ENCODE measurements around the gene UGDH.
"Not testable (repeated sequence)": the region's sequence is repeated elsewhere in the genome, so short reads cannot be mapped to it uniquely, and the experiment has no call there.

The UGDH gene

GRCh38 chr4:39528061-39528465, 824 bp upstream of the UGDH start:
- DNase-seq (ENCODE audit: low read depth): no peak

GRCh38 chr4:39526765-39527295, 409 bp downstream of the UGDH start:
- DNase-seq (ENCODE audit: low read depth): no peak

GRCh38 chr4:39525822-39526690, 1.2 kb downstream of the UGDH start:
- no peak for DNase-seq (ENCODE audit: low read depth)

- DNase-seq (ENCODE audit: low read depth): no peak
Measured at GRCh38 chr4:39524161-39524957, 2.9 kb downstream of the UGDH start.

GRCh38 chr4:39522068-39522467, 5.2 kb downstream of the UGDH start:
- no peak for DNase-seq (ENCODE audit: low read depth)

- no peak for DNase-seq (ENCODE audit: low read depth)
Measured at GRCh38 chr4:39521253-39521919, 5.9 kb downstream of the UGDH start.

- no peak for DNase-seq (ENCODE audit: low read depth)
Measured at GRCh38 chr4:39518484-39518883, 8.8 kb downstream of the UGDH start.

- DNase-seq (ENCODE audit: low read depth): no peak
Measured at GRCh38 chr4:39516407-39516966, 10.8 kb downstream of the UGDH start.

- DNase-seq (ENCODE audit: low read depth): not testable (repeated sequence)
Measured at GRCh38 chr4:39515669-39516401, 11.4 kb downstream of the UGDH start.

- no peak for DNase-seq (ENCODE audit: low read depth)
Measured at GRCh38 chr4:39514888-39515401, 12.3 kb downstream of the UGDH start.

- DNase-seq (ENCODE audit: low read depth): not testable (repeated sequence)
Measured at GRCh38 chr4:39514266-39514665, 13.0 kb downstream of the UGDH start.

GRCh38 chr4:39510348-39510929, 16.8 kb downstream of the UGDH start:
- DNase-seq (ENCODE audit: low read depth): no peak

GRCh38 chr4:39505581-39505980, 21.7 kb downstream of the UGDH start:
- no peak for DNase-seq (ENCODE audit: low read depth)

- DNase-seq (ENCODE audit: low read depth): no peak
Measured at GRCh38 chr4:39504538-39504937, 22.7 kb downstream of the UGDH start.

GRCh38 chr4:39502664-39503035, 24.6 kb downstream of the UGDH start:
- DNase-seq (ENCODE audit: low read depth): not testable (repeated sequence)

GRCh38 chr4:39502019-39502663, 25.1 kb downstream of the UGDH start:
- DNase-seq (ENCODE audit: low read depth): no peak

- no peak for DNase-seq (ENCODE audit: low read depth)
Measured at GRCh38 chr4:39498727-39499020, 28.6 kb downstream of the UGDH start.

GRCh38 chr4:39497909-39498726, 29.1 kb downstream of the UGDH start:
- DNase-seq (ENCODE audit: low read depth): no peak

- DNase-seq (ENCODE audit: low read depth): no peak
Measured at GRCh38 chr4:39495446-39496213, 31.6 kb downstream of the UGDH start.
